Epithelial cell of proximal tubule (primary cell): ENCODE measurements around the gene UBE2M. TPM values are rescaled to one million over a fixed set of nuclear protein-coding genes. Genes with fewer than 3 reads are reported as not detected.
"Not testable (repeated sequence)": the region's sequence is repeated elsewhere in the genome, so short reads cannot be mapped to it uniquely, and the experiment has no call there.

Experiments
- DNase-seq: peaks from one replicate; pipeline ENCODE4 v3.0.0-alpha.2; 2011; ENCODE audit warnings: low read depth
- H3K4me3 ChIP-seq: 2 replicates; pipeline ENCODE4 v1.5.1; 2011; ENCODE audit warnings: low read depth, mild to moderate bottlenecking, low read length
- CTCF ChIP-seq: conservative IDR thresholded peaks from 2 replicates; pipeline ENCODE4 v1.5.1; 2012; ENCODE audit warnings: low read depth, mild to moderate bottlenecking, low read length
- total RNA-seq: library from RNA; depleted of rRNA; stranded (reverse); fragments of >200 nt; gene quantifications from 2 replicates; pipeline ENCODE4 v1.2.3, GENCODE V29; 2015

The UBE2M gene
- total RNA-seq, 1 donor from 2014 or later, result 37.4 TPM

- H3K4me3 ChIP-seq, result no peak overlapping the region
- no peak for TF ChIP-seq CTCF
- no peak for DNase-seq
Measured at GRCh38 chr19:58547323-58548312, 10.8 kb downstream of the UBE2M start.

- peak overlapping the region; percentile 70 for H3K4me3 ChIP-seq
- DNase-seq, result no peak
- no peak for TF ChIP-seq CTCF
Measured at GRCh38 chr19:58546019-58546530, 12.3 kb downstream of the UBE2M start.

GRCh38 chr19:58545286-58546018 is 13.0 kb downstream of the UBE2M start:
- DNase-seq, result no peak
- H3K4me3 ChIP-seq, result peak overlapping the region; percentile 70
- TF ChIP-seq CTCF, result no peak

- TF ChIP-seq CTCF, result no peak
- no peak for DNase-seq
- peak overlapping the region; percentile 70 for H3K4me3 ChIP-seq
Measured at GRCh38 chr19:58544591-58545285, 13.7 kb downstream of the UBE2M start.

GRCh38 chr19:58543826-58544590 is 14.4 kb downstream of the UBE2M start, which contains the start of gene TRIM28:
TSS of gene TRIM28 (plus strand) at chr19:58544064. CDS start at chr19:58544758, 694 bp downstream.
- H3K4me3 ChIP-seq, result peak within 1 kb of the TSS; percentile 70
- TF ChIP-seq CTCF, result no peak
- DNase-seq, result peak; percentile 86

- not testable (repeated sequence) for DNase-seq
- H3K4me3 ChIP-seq, result peak overlapping the region; percentile 58
Measured at GRCh38 chr19:58542641-58543372, 15.6 kb downstream of the UBE2M start.

- DNase-seq, H3K4me3 ChIP-seq: not testable (repeated sequence)
Measured at GRCh38 chr19:58539169-58539559, 19.2 kb downstream of the UBE2M start.
